Keratinocyte (primary cell): ENCODE data around the gene NOS1AP. TPM values are rescaled to one million over a fixed set of nuclear protein-coding genes. Genes with fewer than 3 reads are reported as not detected.

ENCODE experiments used
- DNase-seq: peaks from one replicate; pipeline ENCODE4 v3.0.0-alpha.2; 2011; ENCODE audit warnings: low read depth, missing footprints, low spot score
- FAIRE-seq: peaks from 2 replicates; lab custom pipeline; 2011; peaks lifted over from hg19 to GRCh38; lab: Jason Lieb, UNC
- H2AFZ ChIP-seq: 2 replicates; pipeline ENCODE4 v1.6.0; 2012; ENCODE audit warnings: low read length, control low read depth, inconsistent platforms; ENCODE audit not compliant: control insufficient read depth
- H3K27ac ChIP-seq: 2 replicates; pipeline ENCODE4 v1.5.1; 2011; ENCODE audit warnings: low read length; ENCODE audit not compliant: control insufficient read depth, insufficient read depth
- H3K27me3 ChIP-seq: 3 replicates; pipeline ENCODE4 v1.6.0; 2011; ENCODE audit warnings: low read length; ENCODE audit not compliant: control insufficient read depth, insufficient read depth; ENCODE audit errors: extremely low read depth
- H3K36me3 ChIP-seq, 2 experiments: 2 replicates in 1 of 2; 3 replicates in 1 of 2; pipeline ENCODE4 v1.5.1; 2011; ENCODE audit warnings: low read length in 2 of 2, mild to moderate bottlenecking in 1 of 2; ENCODE audit not compliant: control insufficient read depth in 2 of 2, insufficient read depth in 2 of 2; ENCODE audit errors: extremely low read depth in 1 of 2
- H3K4me1 ChIP-seq: 3 replicates; pipeline ENCODE4 v1.5.1; 2011; ENCODE audit warnings: low read length; ENCODE audit not compliant: control insufficient read depth, insufficient read depth; ENCODE audit errors: extremely low read depth
- H3K4me2 ChIP-seq: 3 replicates; pipeline ENCODE4 v1.6.0; 2011; ENCODE audit warnings: low read depth, low read length; ENCODE audit not compliant: control insufficient read depth, insufficient read depth; ENCODE audit errors: extremely low read depth
- H3K4me3 ChIP-seq, 3 experiments: fragments of 200-600 bp in 1 of 3; sonication (generic) in 1 of 3; 2 replicates in 2 of 3; 3 replicates in 1 of 3; pipeline ENCODE4 v1.5.1; 2011 to 2016; ENCODE audit warnings: low read length in 3 of 3, mild to moderate bottlenecking in 3 of 3, control low read depth in 2 of 3, inconsistent platforms in 1 of 3, low read depth in 1 of 3, mixed read lengths in 1 of 3, mixed run types in 1 of 3, moderate library complexity in 1 of 3; ENCODE audit not compliant: control insufficient read depth in 2 of 3, insufficient read depth in 2 of 3; ENCODE audit errors: extremely low read depth in 1 of 3
- H3K79me2 ChIP-seq: 2 replicates; pipeline ENCODE4 v1.6.0; 2012; ENCODE audit warnings: low read length; ENCODE audit not compliant: control insufficient read depth, insufficient read depth
- H3K9ac ChIP-seq: 3 replicates; pipeline ENCODE4 v1.6.0; 2011; ENCODE audit warnings: low read length; ENCODE audit not compliant: control insufficient read depth, insufficient read depth; ENCODE audit errors: extremely low read depth
- H3K9me1 ChIP-seq: 3 replicates; pipeline ENCODE4 v1.6.0; 2011; ENCODE audit warnings: low read length; ENCODE audit not compliant: control insufficient read depth, insufficient read depth; ENCODE audit errors: extremely low read depth
- H3K9me3 ChIP-seq: 2 replicates; pipeline ENCODE4 v1.5.1; 2012; ENCODE audit warnings: low read depth, low read length; ENCODE audit not compliant: control insufficient read depth
- H4K20me1 ChIP-seq: 3 replicates; pipeline ENCODE4 v1.6.0; 2011; ENCODE audit warnings: low read length; ENCODE audit not compliant: control insufficient read depth, insufficient read depth; ENCODE audit errors: extremely low read depth
- CTCF ChIP-seq, 3 experiments: IDR thresholded peaks in 1 of 3; conservative IDR thresholded peaks in 1 of 3; optimal IDR thresholded peaks in 1 of 3; 2 replicates in 2 of 3; 3 replicates in 1 of 3; pipeline versions ENCODE3 to v1.5.1; 2011; ENCODE audit warnings: low read length in 3 of 3, mild to moderate bottlenecking in 3 of 3, moderate library complexity in 2 of 3, control low read depth in 1 of 3, inconsistent platforms in 1 of 3; ENCODE audit not compliant: insufficient read depth in 2 of 3; ENCODE audit errors: extremely low read depth in 1 of 3
- EZH2 ChIP-seq: IDR thresholded peaks from one replicate; pipeline ENCODE4 v1.6.1; 2012; ENCODE audit warnings: inconsistent platforms, mild to moderate bottlenecking, low read length, moderate library complexity
- dilution Hi-C: fragments of 300-500 bp; cut with MboI; formaldehyde crosslinking; loops from one replicate; pipeline ENCODE4 v1.7.0; 2020; ENCODE audit warnings: low sequenced_read_pairs; ENCODE audit not compliant: extremely low pct_ligation_motif_present
- polyA plus RNA-seq, 5 experiments: library from polyadenylated mRNA; depleted of rRNA in 3 of 5; stranded (reverse) in 3 of 5; stranded (forward) in 1 of 5; unstranded in 1 of 5; fragments of >200 nt; gene quantifications; 1 replicate in 1 of 5; 2 replicates in 3 of 5; 3 replicates in 1 of 5; pipeline versions ENCODE4 v1.2.1 to v1.2.3, GENCODE V29; 2011 to 2012; ENCODE audit warnings: missing spikeins in 2 of 5, low read depth in 1 of 5, low replicate concordance in 1 of 5

Gene NOS1AP
- polyA plus RNA-seq, 1 donor (not counting 4 experiments of a cell fraction or from before 2014, with no cell fraction given): not detected

GRCh38 chr1:162336621-162337285, 267.3 kb downstream of the NOS1AP start:
- no peaks in the 10 kb centered on the region for H3K79me2 ChIP-seq
- no peaks in the 10 kb centered on the region for H3K9me3 ChIP-seq
- DNase-seq (no peak), FAIRE-seq (no peak)
- no peak overlapping the region for H3K4me3 ChIP-seq
- TF ChIP-seq EZH2 (no peak), CTCF (optimal IDR thresholded peaks at IDR 0.05 in 1 of 3, IDR thresholded peaks at IDR 0.05 in 1 of 3, conservative IDR thresholded peaks at IDR 0.05 in 1 of 3; ENCODE audit: extremely low read depth in 1 of 3, insufficient read depth in 2 of 3, low read length in 3 of 3) (no peak)
- no peak overlapping the region for H3K9ac ChIP-seq
- H3K4me1 ChIP-seq: no peaks in the 10 kb centered on the region
- no peaks in the 10 kb centered on the region for H3K9me1 ChIP-seq
- H3K27ac ChIP-seq: no peak overlapping the region
- H2AFZ ChIP-seq: no peak overlapping the region
- no peaks in the 10 kb centered on the region for H3K36me3 ChIP-seq
- H3K27me3 ChIP-seq: no peaks in the 10 kb centered on the region
- no peak overlapping the region for H3K4me2 ChIP-seq
- H4K20me1 ChIP-seq: no peaks in the 10 kb centered on the region
- dilution Hi-C loops: no loop called here

- H3K4me3 ChIP-seq: no peak overlapping the region
- H3K27ac ChIP-seq: no peak overlapping the region
- no peaks in the 10 kb centered on the region for H3K36me3 ChIP-seq
- H3K4me1 ChIP-seq: no peaks in the 10 kb centered on the region
- no peaks in the 10 kb centered on the region for H4K20me1 ChIP-seq
- DNase-seq (no peak), FAIRE-seq (no peak)
- H3K9me3 ChIP-seq: no peaks in the 10 kb centered on the region
- H2AFZ ChIP-seq: no peak overlapping the region
- TF ChIP-seq EZH2 (no peak), CTCF (optimal IDR thresholded peaks at IDR 0.05 in 1 of 3, IDR thresholded peaks at IDR 0.05 in 1 of 3, conservative IDR thresholded peaks at IDR 0.05 in 1 of 3; ENCODE audit: extremely low read depth in 1 of 3, insufficient read depth in 2 of 3, low read length in 3 of 3) (no peak)
- no peaks in the 10 kb centered on the region for H3K79me2 ChIP-seq
- dilution Hi-C loops: no loop called here
- no peaks in the 10 kb centered on the region for H3K27me3 ChIP-seq
- no peaks in the 10 kb centered on the region for H3K9me1 ChIP-seq
- H3K9ac ChIP-seq: no peak overlapping the region
- no peak overlapping the region for H3K4me2 ChIP-seq
These were observed 273.0 kb downstream of the NOS1AP start for GRCh38 chr1:162342452-162342983.
